H1 (cell line): ENCODE results near the gene TSPAN2. TPM values are rescaled to one million over a fixed set of nuclear protein-coding genes. Genes with fewer than 3 reads are reported as not detected.

Source experiments
- CTCF ChIA-PET: fragments of 300-600 bp; sonication (Branson Sonifier 250); formaldehyde crosslinking; loops from one replicate; lab custom pipeline; 2021; ENCODE audit not compliant: partially characterized antibody; lab: Charles Lee
- POLR2A ChIA-PET: fragments of 300-600 bp; sonication (Branson Sonifier 250); formaldehyde crosslinking; loops from one replicate; lab custom pipeline; 2021; ENCODE audit warnings: inconsistent platforms; ENCODE audit not compliant: partially characterized antibody; lab: Charles Lee
- DNase-seq, 2 experiments: peaks; one replicate each; pipeline versions ENCODE4 v3.0.0 to v3.0.0-alpha.2; 2010 to 2022; ENCODE audit warnings: low spot score in 2 of 2, low read depth in 1 of 2, mixed read lengths in 1 of 2
- FAIRE-seq: peaks from 2 replicates; lab custom pipeline; 2011; peaks lifted over from hg19 to GRCh38; lab: Jason Lieb, UNC
- H2AFZ ChIP-seq: 2 replicates; pipeline ENCODE4 v1.8.1; 2012; ENCODE audit warnings: low read length, inconsistent platforms
- H2AK5ac ChIP-seq: 2 replicates; pipeline ENCODE4 v1.6.1; 2013; ENCODE audit warnings: low read depth, low read length
- H2BK120ac ChIP-seq: replicated peaks from 2 replicates; pipeline ENCODE3; 2013; ENCODE audit warnings: low read depth, low read length, inconsistent platforms
- H2BK12ac ChIP-seq: 2 replicates; pipeline ENCODE4 v1.6.1; 2013; ENCODE audit warnings: low read depth, low read length
- H2BK15ac ChIP-seq: 2 replicates; pipeline ENCODE4 v1.6.1; 2013; ENCODE audit warnings: low read length
- H2BK20ac ChIP-seq: 2 replicates; pipeline ENCODE4 v1.6.1; 2013; ENCODE audit warnings: low read length
- H2BK5ac ChIP-seq: 2 replicates; pipeline ENCODE4 v1.6.1; 2013; ENCODE audit warnings: low read depth, low read length
- H3K14ac ChIP-seq: 2 replicates; pipeline ENCODE4 v1.6.1; 2013; ENCODE audit warnings: inconsistent platforms; ENCODE audit not compliant: insufficient read length
- H3K18ac ChIP-seq: 2 replicates; pipeline ENCODE4 v1.6.1; 2013; ENCODE audit warnings: low read length; ENCODE audit errors: extremely low read depth
- H3K23ac ChIP-seq: 2 replicates; pipeline ENCODE4 v1.6.1; 2013; ENCODE audit warnings: inconsistent platforms; ENCODE audit not compliant: insufficient read length
- H3K23me2 ChIP-seq: 2 replicates; pipeline ENCODE4 v1.6.1; 2013; ENCODE audit warnings: low read depth, low read length
- H3K27ac ChIP-seq: 2 replicates; pipeline ENCODE4 v1.6.1; 2011; ENCODE audit warnings: low read depth, low read length, inconsistent platforms
- H3K27me3 ChIP-seq, 4 experiments: replicated peaks in 1 of 4; 1 replicate in 1 of 4; 2 replicates in 3 of 4; pipeline versions ENCODE4 v1.6.1 to v1.8.1; 2011 to 2013; ENCODE audit warnings: low read length in 3 of 4, mild to moderate bottlenecking in 3 of 4, inconsistent platforms in 2 of 4, mixed read lengths in 2 of 4, moderate library complexity in 1 of 4; ENCODE audit not compliant: control insufficient read depth in 3 of 4, insufficient read depth in 3 of 4; ENCODE audit errors: extremely low read depth in 1 of 4
- H3K36me3 ChIP-seq, 4 experiments: 2 replicates each; pipeline versions ENCODE4 v1.6.1 to v1.8.1; 2011 to 2013; ENCODE audit warnings: mild to moderate bottlenecking in 4 of 4, low read length in 3 of 4, moderate library complexity in 2 of 4, control low read depth in 1 of 4, inconsistent platforms in 1 of 4; ENCODE audit not compliant: insufficient read depth in 4 of 4, control insufficient read depth in 2 of 4
- H3K4ac ChIP-seq: replicated peaks from 2 replicates; pipeline ENCODE3; 2013; ENCODE audit warnings: low read length, low read depth, mixed read lengths, inconsistent platforms; ENCODE audit not compliant: insufficient read length
- H3K4me1 ChIP-seq, 4 experiments: replicated peaks in 1 of 4; 1 replicate in 1 of 4; 2 replicates in 3 of 4; pipeline versions ENCODE4 v1.6.1 to v1.8.1; 2011 to 2013; ENCODE audit warnings: low read length in 3 of 4, inconsistent platforms in 2 of 4, mixed read lengths in 1 of 4; ENCODE audit not compliant: insufficient read depth in 4 of 4, control insufficient read depth in 3 of 4
- H3K4me2 ChIP-seq, 2 experiments: 2 replicates each; pipeline versions ENCODE4 v1.6.1 to v1.8.1; 2011 to 2013; ENCODE audit warnings: low read depth in 2 of 2, low read length in 2 of 2, control low read depth in 1 of 2, inconsistent platforms in 1 of 2, mild to moderate bottlenecking in 1 of 2; ENCODE audit not compliant: insufficient read depth in 1 of 2
- H3K4me3 ChIP-seq, 4 experiments: fragments of 200-600, 300-600 bp in 1 of 4; sonication (generic), shearing (Covaris generic), sonication (Bioruptor Twin) in 1 of 4; 2 replicates each; pipeline versions ENCODE4 v1.5.1 to v1.8.1; 2011 to 2016; ENCODE audit warnings: low read length in 4 of 4, low read depth in 3 of 4, control low read depth in 2 of 4, inconsistent platforms in 2 of 4, mild to moderate bottlenecking in 2 of 4, mixed read lengths in 1 of 4, moderate library complexity in 1 of 4; ENCODE audit not compliant: insufficient read depth in 2 of 4; ENCODE audit errors: extremely low read depth in 1 of 4
- H3K56ac ChIP-seq: replicated peaks from 2 replicates; pipeline ENCODE3; 2013; ENCODE audit warnings: low read depth, mild to moderate bottlenecking, mixed read lengths, low read length, inconsistent platforms; ENCODE audit not compliant: insufficient read length
- H3K79me1 ChIP-seq: 2 replicates; pipeline ENCODE4 v1.6.1; 2013; ENCODE audit warnings: low read depth, low read length, control low read depth
- H3K79me2 ChIP-seq, 2 experiments: 2 replicates each; pipeline versions ENCODE4 v1.6.1 to v1.8.1; 2012 to 2013; ENCODE audit warnings: low read length in 2 of 2, mild to moderate bottlenecking in 2 of 2, inconsistent platforms in 1 of 2; ENCODE audit not compliant: insufficient read depth in 2 of 2, control insufficient read depth in 1 of 2
- H3K9ac ChIP-seq, 4 experiments: replicated peaks in 1 of 4; 1 replicate in 1 of 4; 2 replicates in 3 of 4; pipeline versions ENCODE4 v1.6.1 to v1.8.1; 2011 to 2013; ENCODE audit warnings: low read depth in 3 of 4, low read length in 3 of 4, control low read depth in 2 of 4, mild to moderate bottlenecking in 2 of 4, moderate library complexity in 2 of 4, inconsistent platforms in 1 of 4; ENCODE audit errors: extremely low read depth in 1 of 4
- H3K9me3 ChIP-seq, 2 experiments: 2 replicates each; pipeline versions ENCODE4 v1.6.1 to v1.8.1; 2012 to 2013; ENCODE audit warnings: mild to moderate bottlenecking in 2 of 2, moderate library complexity in 2 of 2, control low read depth in 1 of 2, inconsistent platforms in 1 of 2, low read depth in 1 of 2, low read length in 1 of 2, mixed read lengths in 1 of 2; ENCODE audit not compliant: insufficient read depth in 2 of 2
- H4K20me1 ChIP-seq, 2 experiments: replicated peaks in 1 of 2; 2 replicates each; pipeline versions ENCODE3 to v1.8.1; 2011 to 2013; ENCODE audit warnings: inconsistent platforms in 2 of 2, low read length in 2 of 2, mild to moderate bottlenecking in 1 of 2; ENCODE audit not compliant: insufficient read depth in 2 of 2, control insufficient read depth in 1 of 2
- H4K5ac ChIP-seq: 2 replicates; pipeline ENCODE4 v1.6.1; 2013; ENCODE audit warnings: low read length, low read depth, mixed read lengths, inconsistent platforms; ENCODE audit not compliant: insufficient read length
- H4K8ac ChIP-seq: 2 replicates; pipeline ENCODE4 v1.8.0; 2013; ENCODE audit warnings: mild to moderate bottlenecking, moderate library complexity, low read length, inconsistent platforms; ENCODE audit not compliant: insufficient read depth; ENCODE audit errors: extremely low read depth
- H4K91ac ChIP-seq: replicated peaks from 2 replicates; pipeline ENCODE3; 2013; ENCODE audit warnings: low read length, mixed read lengths, inconsistent platforms; ENCODE audit not compliant: insufficient read length
- MAX ChIP-seq: IDR thresholded peaks from 2 replicates; pipeline ENCODE4 v1.6.1; 2012; ENCODE audit warnings: inconsistent platforms
- TEAD4 ChIP-seq: IDR thresholded peaks from 2 replicates; pipeline ENCODE4 v1.6.1; 2012; ENCODE audit warnings: low read depth, low read length, inconsistent platforms, mixed read lengths
- WGBS, 2 experiments: shearing (Covaris generic) in 1 of 2; methylation state at CpG; one replicate each; pipeline versions ENCODE4 v1.1.6 to v1.1.7; 2013 to 2015; ENCODE audit warnings: low lambda C conversion rate in 2 of 2, mixed read lengths in 2 of 2, inconsistent platforms in 1 of 2, low coverage in 1 of 2, missing lambda C conversion rate in 1 of 2; ENCODE audit not compliant: insufficient replicate concordance in 2 of 2, insufficient coverage in 1 of 2, insufficient read length in 1 of 2; ENCODE audit errors: extremely low coverage in 1 of 2, missing lambda C conversion rate in 1 of 2; 5-methylcytosine and 5-hydroxymethylcytosine counted together
- polyA plus RNA-seq, 7 experiments: library from polyadenylated mRNA; depleted of rRNA in 3 of 7; stranded (reverse) in 5 of 7; unstranded in 2 of 7; fragments of >200 nt in 5 of 7; fragments of 200-250 nt in 2 of 7; gene quantifications; 1 replicate in 5 of 7; 2 replicates in 1 of 7; 4 replicates in 1 of 7; pipeline versions ENCODE4 v1.2.1 to v1.2.3, GENCODE V29; 2011 to 2013; ENCODE audit warnings: missing spikeins in 2 of 7, mixed read lengths in 2 of 7
- total RNA-seq: library from RNA; stranded (reverse); fragmentation: NEBNext Ultra II Directional; extraction: Animal tissue kit (Norgen Biotek cat#: 25700); gene quantifications from 2 replicates; pipeline ENCODE4 v1.2.1, GENCODE V29; 2021

TSPAN2 gene
- total and polyA plus RNA-seq, 2 of the 8 experiments (the other 6 are each of a cell fraction or from before 2014, with no cell fraction given) = 7.4 to 14.2 TPM

- DNase-seq (no peak), FAIRE-seq (no peak)
- Histone ChIP-seq H3K27ac (no peak overlapping the region), H3K79me2 (no peaks in the 10 kb centered on the region), H3K4me1 (peaks cover 0 to 2% (median 0%) of the 10 kb centered on the region in 4 experiments; a peak in 2 of 7 replicates), H2AK5ac (no peak overlapping the region), H2BK15ac (no peak overlapping the region), H2BK20ac (no peak overlapping the region), H4K20me1 (no peaks in the 10 kb centered on the region), H3K79me1 (no peaks in the 10 kb centered on the region), H3K56ac (no peak overlapping the region), H2BK5ac (no peak overlapping the region), H3K14ac (no peak overlapping the region), H3K27me3 (no peaks in the 10 kb centered on the region), H2BK120ac (no peak overlapping the region), H3K9ac (no peak overlapping the region), H3K23ac (no peak overlapping the region), H3K18ac (no peak overlapping the region), H4K91ac (no peak overlapping the region), H3K4me3 (no peak overlapping the region), H3K4ac (no peak overlapping the region), H3K23me2 (no peaks in the 10 kb centered on the region; the same call in 1 of the 2 replicates), H3K9me3 (no peaks in the 10 kb centered on the region), H4K5ac (no peak overlapping the region), H3K36me3 (no peaks in the 10 kb centered on the region), H4K8ac (no peak overlapping the region), H2AFZ (no peak overlapping the region), H2BK12ac (no peak overlapping the region), H3K4me2 (no peak overlapping the region)
- ChIA-PET CTCF (interaction anchor here (0.9 to 8.7 kb wide), 9 partner anchors 8 to 461 kb away, joined by 3 to 125 read pairs (median 46); no protein-coding TSS in a partner anchor), POLR2A (no interaction called here)
- TF ChIP-seq TEAD4 (no peak), MAX (no peak)
- 88 to 100% methylated on average over 1 to 5 of the region's 5 CpGs for WGBS, 2 experiments
These were observed 46.4 kb upstream of the TSPAN2 start for GRCh38 chr1:115135681-115136080.
